ENCODE measurements around the gene FGD6.

DNA sequence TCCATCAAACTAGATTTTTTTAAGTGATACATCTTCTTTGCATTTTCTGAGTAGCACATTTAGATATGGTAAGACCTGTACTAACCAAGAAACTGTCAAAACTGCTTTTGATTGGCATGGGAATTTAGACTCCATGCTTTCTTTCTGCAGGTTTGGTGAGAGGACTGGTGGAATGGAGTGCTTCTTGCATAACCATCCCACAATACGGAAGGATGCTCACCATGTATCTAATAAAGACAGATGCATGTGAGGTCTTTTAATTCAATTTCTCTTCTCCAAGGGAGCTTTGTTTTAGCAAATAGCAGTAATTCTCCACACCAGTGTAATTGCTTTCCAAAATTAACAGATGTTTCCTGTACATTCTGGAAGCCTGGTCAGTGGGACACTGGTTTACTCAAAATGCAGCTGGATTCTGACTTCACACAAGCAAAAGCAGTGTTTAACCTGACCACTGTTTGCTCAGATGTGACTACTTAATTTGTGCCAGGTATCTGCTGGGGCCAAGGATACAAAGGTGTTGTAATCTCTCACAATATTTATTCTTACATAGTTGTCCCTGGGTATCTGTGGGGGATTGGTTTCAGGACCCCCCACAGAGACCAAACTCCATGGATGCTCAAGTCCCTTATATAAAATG is 26.1 kb downstream of the FGD6 start:
- TF ChIP-seq SIN3A (IDR thresholded peaks at IDR 0.05; ENCODE audit: borderline replicate concordance, insufficient read depth, low read depth, low read length) = no peak
- TF ChIP-seq, protein P1, sequence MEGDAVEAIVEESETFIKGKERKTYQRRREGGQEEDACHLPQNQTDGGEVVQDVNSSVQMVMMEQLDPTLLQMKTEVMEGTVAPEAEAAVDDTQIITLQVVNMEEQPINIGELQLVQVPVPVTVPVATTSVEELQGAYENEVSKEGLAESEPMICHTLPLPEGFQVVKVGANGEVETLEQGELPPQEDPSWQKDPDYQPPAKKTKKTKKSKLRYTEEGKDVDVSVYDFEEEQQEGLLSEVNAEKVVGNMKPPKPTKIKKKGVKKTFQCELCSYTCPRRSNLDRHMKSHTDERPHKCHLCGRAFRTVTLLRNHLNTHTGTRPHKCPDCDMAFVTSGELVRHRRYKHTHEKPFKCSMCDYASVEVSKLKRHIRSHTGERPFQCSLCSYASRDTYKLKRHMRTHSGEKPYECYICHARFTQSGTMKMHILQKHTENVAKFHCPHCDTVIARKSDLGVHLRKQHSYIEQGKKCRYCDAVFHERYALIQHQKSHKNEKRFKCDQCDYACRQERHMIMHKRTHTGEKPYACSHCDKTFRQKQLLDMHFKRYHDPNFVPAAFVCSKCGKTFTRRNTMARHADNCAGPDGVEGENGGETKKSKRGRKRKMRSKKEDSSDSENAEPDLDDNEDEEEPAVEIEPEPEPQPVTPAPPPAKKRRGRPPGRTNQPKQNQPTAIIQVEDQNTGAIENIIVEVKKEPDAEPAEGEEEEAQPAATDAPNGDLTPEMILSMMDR (IDR thresholded peaks at IDR 0.05) = no peak

Measured in Panc1 (cell line).